Liver (tissue), 9 donors: ENCODE results near the gene STPG4. TPM values are rescaled to one million over a fixed set of nuclear protein-coding genes. Genes with fewer than 3 reads are reported as not detected.

ENCODE experiments used
- DNase-seq: peaks from one replicate; pipeline ENCODE4 v3.0.0-alpha.2; 2017; ENCODE audit warnings: low spot score
- H3K27ac ChIP-seq, 2 donors: one replicate each; pipeline ENCODE4 v1.7.0; 2013; ENCODE audit warnings: inconsistent platforms in 2 of 2, low read length in 2 of 2, control low read depth in 1 of 2, low read depth in 1 of 2, mild to moderate bottlenecking in 1 of 2
- H3K27me3 ChIP-seq, 4 donors: one replicate each; pipeline versions ENCODE4 v1.6.1 to v1.7.0; 2013; ENCODE audit warnings: low read length in 3 of 4, inconsistent platforms in 1 of 4, mild to moderate bottlenecking in 1 of 4, moderate library complexity in 1 of 4; ENCODE audit not compliant: control insufficient read depth in 4 of 4, insufficient read depth in 4 of 4
- H3K36me3 ChIP-seq, 4 donors: one replicate each; pipeline versions ENCODE4 v1.6.1 to v1.7.0; 2013; ENCODE audit warnings: low read length in 3 of 4, mild to moderate bottlenecking in 3 of 4, low read depth in 1 of 4, moderate library complexity in 1 of 4; ENCODE audit not compliant: control insufficient read depth in 4 of 4, insufficient read depth in 3 of 4
- H3K4me1 ChIP-seq, 4 donors: one replicate each; pipeline versions ENCODE4 v1.6.1 to v1.7.0; 2013; ENCODE audit warnings: low read length in 3 of 4, mild to moderate bottlenecking in 3 of 4, moderate library complexity in 1 of 4; ENCODE audit not compliant: control insufficient read depth in 4 of 4, insufficient read depth in 4 of 4
- H3K4me3 ChIP-seq, 3 donors: one replicate each; pipeline versions ENCODE4 v1.6.1 to v1.7.0; 2013; ENCODE audit warnings: low read length in 3 of 3, control low read depth in 1 of 3, low read depth in 1 of 3, mild to moderate bottlenecking in 1 of 3
- H3K9ac ChIP-seq, 2 donors: one replicate each; pipeline ENCODE4 v1.7.0; 2013; ENCODE audit warnings: low read length in 2 of 2, mild to moderate bottlenecking in 2 of 2, moderate library complexity in 2 of 2, control low read depth in 1 of 2, low read depth in 1 of 2
- H3K9me3 ChIP-seq, 4 donors: one replicate each; pipeline versions ENCODE4 v1.6.1 to v1.7.0; 2013; ENCODE audit warnings: low read length in 3 of 4; ENCODE audit not compliant: control insufficient read depth in 4 of 4
- EGR1 ChIP-seq, 2 donors: IDR thresholded peaks; 2 replicates each; pipeline ENCODE4 v1.6.1; 2016 to 2018; ENCODE audit warnings: antibody characterized with exemption in 2 of 2, low read depth in 2 of 2
- GABPA ChIP-seq, 2 donors: IDR thresholded peaks in 1 of 2; conservative IDR thresholded peaks in 1 of 2; 2 replicates each; pipeline ENCODE4 v1.6.1; 2016; ENCODE audit warnings: antibody characterized with exemption in 2 of 2, mild to moderate bottlenecking in 1 of 2, moderate library complexity in 1 of 2
- HNF4A ChIP-seq, 2 donors: conservative IDR thresholded peaks; 2 replicates each; pipeline ENCODE4 v1.6.1; 2016; ENCODE audit warnings: antibody characterized with exemption in 2 of 2, mild to moderate bottlenecking in 2 of 2
- NR2F2 ChIP-seq: IDR thresholded peaks from 2 replicates; pipeline ENCODE4 v1.6.1; 2016; ENCODE audit warnings: antibody characterized with exemption
- RAD21 ChIP-seq, 2 donors: IDR thresholded peaks; 2 replicates each; pipeline ENCODE4 v1.6.1; 2016; ENCODE audit warnings: antibody characterized with exemption in 2 of 2, mild to moderate bottlenecking in 2 of 2
- SP1 ChIP-seq: IDR thresholded peaks from 2 replicates; pipeline ENCODE4 v1.6.1; 2018; ENCODE audit warnings: antibody characterized with exemption, mild to moderate bottlenecking
- YY1 ChIP-seq: IDR thresholded peaks from 2 replicates; pipeline ENCODE4 v1.6.1; 2016; ENCODE audit warnings: antibody characterized with exemption, mild to moderate bottlenecking
- WGBS: extraction: QIAGEN DNeasy Blood & Tissue Kit; methylation state at CpG from one replicate; pipeline ENCODE4 v1.1.7; 2013; 5-methylcytosine and 5-hydroxymethylcytosine counted together
- polyA plus RNA-seq, 2 donors: library from polyadenylated mRNA; stranded (reverse) in 1 of 2; unstranded in 1 of 2; fragments of 200-250 nt in 1 of 2; fragments of >200 nt in 1 of 2; fragmentation: Nextera tagmentation in 1 of 2; extraction: Ambion mirVana in 1 of 2; gene quantifications; one replicate each; pipeline versions ENCODE4 v1.2.1 to v1.2.3, GENCODE V29; 2013 to 2015
- total RNA-seq, 2 donors: library from RNA; depleted of rRNA; stranded (reverse); fragments of >200 nt; gene quantifications; one replicate each; pipeline ENCODE4 v1.2.3, GENCODE V29; 2014
- TF ChIP-seq, protein P1 (sequence below): fragments of 150-350 bp; IDR thresholded peaks from 2 replicates; pipeline ENCODE4 v1.5.1; 2017; ENCODE audit warnings: improper control_type of control experiment, low read depth, low read length; ENCODE audit not compliant: missing input control
- TF ChIP-seq, protein P2 (sequence below): IDR thresholded peaks from 2 replicates; pipeline ENCODE4 v1.6.1; 2016; ENCODE audit warnings: antibody characterized with exemption, mild to moderate bottlenecking
- donor health status: healthy.
- donor health status: healthy.
- donor health status: healthy.
- donor health status: healthy.
- donor health status: healthy.

STPG4 gene
- total and polyA plus RNA-seq, 4 donors: 0.25 TPM; not detected in 3

DNA sequence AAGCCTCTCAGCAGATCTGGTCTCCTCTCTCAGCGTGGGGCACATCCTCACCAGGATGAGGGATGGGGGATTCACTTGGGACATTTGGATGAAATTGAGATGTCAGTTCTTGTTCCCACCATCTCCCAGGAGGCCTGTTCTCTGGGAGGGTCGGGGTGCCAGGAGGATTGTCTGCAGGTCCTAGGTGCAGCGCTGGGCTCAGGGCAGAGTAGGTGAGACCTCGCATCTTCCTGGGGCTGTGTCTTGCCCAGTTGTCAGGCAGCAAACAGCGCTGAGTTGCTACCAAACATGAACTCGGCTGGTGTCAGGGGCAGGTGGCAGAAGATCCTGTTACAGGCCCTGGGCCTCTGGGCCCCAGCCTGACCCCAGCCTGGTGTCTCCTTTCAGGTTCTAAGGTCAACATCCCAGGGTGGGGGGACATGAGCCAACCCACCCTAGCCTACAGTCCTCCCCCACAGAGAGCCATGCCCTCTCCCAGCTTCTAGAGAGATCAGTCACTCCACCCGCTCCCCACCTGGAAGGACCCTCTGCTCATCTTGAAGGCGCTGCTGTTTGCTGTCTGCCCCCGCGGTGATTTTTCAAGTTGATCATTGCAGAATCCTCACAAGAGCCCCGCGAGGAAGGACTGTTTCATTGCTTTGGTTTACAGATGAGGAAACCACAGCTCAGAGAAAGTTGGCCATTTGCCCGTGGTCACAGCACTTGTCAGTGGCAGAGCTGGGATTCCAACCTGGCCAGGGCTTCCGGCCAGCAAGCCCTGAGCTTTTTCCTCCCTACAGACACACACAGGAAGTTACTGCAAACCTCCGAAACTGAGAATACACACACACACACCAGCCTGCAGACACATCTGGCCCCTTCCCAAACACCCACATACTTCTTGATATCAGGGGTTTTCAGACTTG lies 83.9 kb downstream of the STPG4 start:
- TF ChIP-seq, protein P1, sequence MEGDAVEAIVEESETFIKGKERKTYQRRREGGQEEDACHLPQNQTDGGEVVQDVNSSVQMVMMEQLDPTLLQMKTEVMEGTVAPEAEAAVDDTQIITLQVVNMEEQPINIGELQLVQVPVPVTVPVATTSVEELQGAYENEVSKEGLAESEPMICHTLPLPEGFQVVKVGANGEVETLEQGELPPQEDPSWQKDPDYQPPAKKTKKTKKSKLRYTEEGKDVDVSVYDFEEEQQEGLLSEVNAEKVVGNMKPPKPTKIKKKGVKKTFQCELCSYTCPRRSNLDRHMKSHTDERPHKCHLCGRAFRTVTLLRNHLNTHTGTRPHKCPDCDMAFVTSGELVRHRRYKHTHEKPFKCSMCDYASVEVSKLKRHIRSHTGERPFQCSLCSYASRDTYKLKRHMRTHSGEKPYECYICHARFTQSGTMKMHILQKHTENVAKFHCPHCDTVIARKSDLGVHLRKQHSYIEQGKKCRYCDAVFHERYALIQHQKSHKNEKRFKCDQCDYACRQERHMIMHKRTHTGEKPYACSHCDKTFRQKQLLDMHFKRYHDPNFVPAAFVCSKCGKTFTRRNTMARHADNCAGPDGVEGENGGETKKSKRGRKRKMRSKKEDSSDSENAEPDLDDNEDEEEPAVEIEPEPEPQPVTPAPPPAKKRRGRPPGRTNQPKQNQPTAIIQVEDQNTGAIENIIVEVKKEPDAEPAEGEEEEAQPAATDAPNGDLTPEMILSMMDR: no peak
- no peak for TF ChIP-seq HNF4A (conservative IDR thresholded peaks at IDR 0.05)
- no peak for TF ChIP-seq GABPA (IDR thresholded peaks at IDR 0.05 in 1 of 2, conservative IDR thresholded peaks at IDR 0.05 in 1 of 2)
- TF ChIP-seq, protein P2, sequence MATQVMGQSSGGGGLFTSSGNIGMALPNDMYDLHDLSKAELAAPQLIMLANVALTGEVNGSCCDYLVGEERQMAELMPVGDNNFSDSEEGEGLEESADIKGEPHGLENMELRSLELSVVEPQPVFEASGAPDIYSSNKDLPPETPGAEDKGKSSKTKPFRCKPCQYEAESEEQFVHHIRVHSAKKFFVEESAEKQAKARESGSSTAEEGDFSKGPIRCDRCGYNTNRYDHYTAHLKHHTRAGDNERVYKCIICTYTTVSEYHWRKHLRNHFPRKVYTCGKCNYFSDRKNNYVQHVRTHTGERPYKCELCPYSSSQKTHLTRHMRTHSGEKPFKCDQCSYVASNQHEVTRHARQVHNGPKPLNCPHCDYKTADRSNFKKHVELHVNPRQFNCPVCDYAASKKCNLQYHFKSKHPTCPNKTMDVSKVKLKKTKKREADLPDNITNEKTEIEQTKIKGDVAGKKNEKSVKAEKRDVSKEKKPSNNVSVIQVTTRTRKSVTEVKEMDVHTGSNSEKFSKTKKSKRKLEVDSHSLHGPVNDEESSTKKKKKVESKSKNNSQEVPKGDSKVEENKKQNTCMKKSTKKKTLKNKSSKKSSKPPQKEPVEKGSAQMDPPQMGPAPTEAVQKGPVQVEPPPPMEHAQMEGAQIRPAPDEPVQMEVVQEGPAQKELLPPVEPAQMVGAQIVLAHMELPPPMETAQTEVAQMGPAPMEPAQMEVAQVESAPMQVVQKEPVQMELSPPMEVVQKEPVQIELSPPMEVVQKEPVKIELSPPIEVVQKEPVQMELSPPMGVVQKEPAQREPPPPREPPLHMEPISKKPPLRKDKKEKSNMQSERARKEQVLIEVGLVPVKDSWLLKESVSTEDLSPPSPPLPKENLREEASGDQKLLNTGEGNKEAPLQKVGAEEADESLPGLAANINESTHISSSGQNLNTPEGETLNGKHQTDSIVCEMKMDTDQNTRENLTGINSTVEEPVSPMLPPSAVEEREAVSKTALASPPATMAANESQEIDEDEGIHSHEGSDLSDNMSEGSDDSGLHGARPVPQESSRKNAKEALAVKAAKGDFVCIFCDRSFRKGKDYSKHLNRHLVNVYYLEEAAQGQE: no peak
- peak; percentile 8 for TF ChIP-seq NR2F2
- TF ChIP-seq EGR1 (IDR thresholded peaks at IDR 0.05; ENCODE audit: low read depth in 2 of 2): peak in 1 of 2 donors; percentile 24
- TF ChIP-seq SP1: peak; percentile 26
- TF ChIP-seq RAD21 (IDR thresholded peaks at IDR 0.05): peak in 1 of 2 donors; percentile 44
- Histone ChIP-seq H3K4me1 (peaks cover 2 to 39% (median 20%) of the 10 kb centered on the region in 4 donors), H3K27ac (peak overlapping the region; percentile 52 to 72), H3K4me3 (no peak overlapping the region), H3K27me3 (no peaks in the 10 kb centered on the region), H3K36me3 (peaks cover 0 to 4% (median 0%) of the 10 kb centered on the region in 4 donors), H3K9me3 (no peaks in the 10 kb centered on the region), H3K9ac (no peak overlapping the region)
- 80% methylated on average over 15 of the region's 15 CpGs for WGBS
- no peak for DNase-seq

DNA sequence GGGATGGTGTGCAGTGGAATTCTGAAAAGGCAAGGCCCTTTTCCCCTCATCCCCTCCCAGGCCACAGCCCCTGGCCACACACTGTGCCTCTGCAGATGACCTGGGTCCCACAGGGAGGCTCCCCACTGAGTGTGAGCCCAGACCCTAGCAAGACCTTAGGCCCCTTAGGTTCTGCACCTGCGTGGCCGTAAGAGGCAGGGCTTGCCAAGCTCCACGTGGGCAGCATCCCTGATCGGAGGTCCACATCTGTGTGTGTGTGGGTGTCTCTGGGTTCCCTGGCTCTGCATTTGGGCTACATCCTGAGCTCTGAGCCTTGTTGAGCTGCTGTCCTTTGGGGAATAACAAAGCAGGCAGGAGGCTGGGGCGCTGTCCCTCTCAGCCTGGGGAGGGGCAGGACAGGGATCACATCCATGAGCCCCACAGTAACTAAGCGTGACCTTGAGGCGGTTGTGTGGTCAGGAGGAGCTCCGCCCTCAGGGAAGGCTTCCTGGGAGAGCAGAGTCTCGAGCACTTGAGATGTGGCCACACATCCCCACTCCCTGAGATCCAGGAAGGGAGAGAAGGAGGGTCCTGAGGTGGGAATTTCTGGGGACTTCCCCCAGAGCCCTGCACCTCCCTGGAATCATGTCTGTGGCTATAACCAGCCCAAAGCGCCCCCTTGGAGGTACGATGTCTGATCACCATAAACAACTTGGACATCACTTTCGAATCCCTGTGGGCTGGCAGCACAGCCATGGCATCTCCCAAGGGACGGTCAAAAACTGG lies 84.8 kb downstream of the STPG4 start:
- Histone ChIP-seq H3K27ac (peak overlapping the region; percentile 52 to 72), H3K27me3 (no peaks in the 10 kb centered on the region), H3K9ac (no peak overlapping the region), H3K4me3 (no peak overlapping the region), H3K9me3 (no peaks in the 10 kb centered on the region), H3K4me1 (peaks cover 2 to 36% (median 19%) of the 10 kb centered on the region in 4 donors), H3K36me3 (peaks cover 0 to 4% (median 0%) of the 10 kb centered on the region in 4 donors)
- TF ChIP-seq GABPA (IDR thresholded peaks at IDR 0.05 in 1 of 2, conservative IDR thresholded peaks at IDR 0.05 in 1 of 2): no peak
- TF ChIP-seq YY1: no peak
- DNase-seq: no peak
- WGBS: 85% methylated on average over 13 of the region's 13 CpGs
